HG02610 (cell line): ENCODE results near the gene PANK4.
"Not testable (repeated sequence)": the region's sequence is repeated elsewhere in the genome, so short reads cannot be mapped to it uniquely, and the experiment has no call there.

Source experiments
- ATAC-seq: cut with Tn5 transposase; IDR thresholded peaks from one replicate; pipeline ENCODE4 v1.9.1; 2021; ENCODE audit warnings: mild to moderate bottlenecking, moderate library complexity; ENCODE audit not compliant: unreplicated experiment

PANK4 gene

GRCh38 chr1:2559509-2560298 is 33.3 kb upstream of the PANK4 start:
- no peak for ATAC-seq

- no peak for ATAC-seq
These were observed 32.5 kb upstream of the PANK4 start for GRCh38 chr1:2558861-2559260.

GRCh38 chr1:2558420-2558819 is 32.0 kb upstream of the PANK4 start:
- ATAC-seq: no peak

- no peak for ATAC-seq
These were observed 31.3 kb upstream of the PANK4 start for GRCh38 chr1:2557482-2558400.

- no peak for ATAC-seq
These were observed 30.5 kb upstream of the PANK4 start for GRCh38 chr1:2556678-2557481.

- peak; percentile 31 for ATAC-seq
These were observed 29.9 kb upstream of the PANK4 start, which contains the start of gene TNFRSF14 for GRCh38 chr1:2556277-2556677. Gene TNFRSF14, plus strand, starts transcription at chr1:2556371. Its CDS starts 294 bp downstream, at chr1:2556665.

- ATAC-seq: peak; percentile 39
These were observed 29.4 kb upstream of the PANK4 start for GRCh38 chr1:2555634-2556276.

- no peak for ATAC-seq
These were observed 28.4 kb upstream of the PANK4 start for GRCh38 chr1:2554621-2555387.

GRCh38 chr1:2553871-2554620 is 27.6 kb upstream of the PANK4 start:
- ATAC-seq: no peak

- ATAC-seq: not testable (repeated sequence)
These were observed 26.7 kb upstream of the PANK4 start for GRCh38 chr1:2553076-2553475.

GRCh38 chr1:2552189-2552588 is 25.8 kb upstream of the PANK4 start:
- ATAC-seq: no peak

- ATAC-seq: not testable (repeated sequence)
These were observed 25.1 kb upstream of the PANK4 start for GRCh38 chr1:2551544-2551943.

GRCh38 chr1:2550309-2550861 is 24.0 kb upstream of the PANK4 start:
- ATAC-seq: not testable (repeated sequence)

GRCh38 chr1:2549367-2550029 is 23.1 kb upstream of the PANK4 start:
- ATAC-seq: not testable (repeated sequence)

GRCh38 chr1:2548068-2548589 is 21.7 kb upstream of the PANK4 start:
- ATAC-seq: peak; percentile 20

- ATAC-seq: peak; percentile 0
These were observed 21.0 kb upstream of the PANK4 start for GRCh38 chr1:2547210-2548067.
